H9 (cell line): ENCODE measurements around the gene UTF1. TPM values are rescaled to one million over a fixed set of nuclear protein-coding genes. Genes with fewer than 3 reads are reported as not detected.

ENCODE experiments used
- DNase-seq: peaks from one replicate; pipeline ENCODE4 v3.0.0-alpha.2; 2017
- H2AFZ ChIP-seq: one replicate; pipeline ENCODE4 v1.6.1; 2013; ENCODE audit warnings: mild to moderate bottlenecking, low read length, control low read depth, moderate library complexity
- H2AK5ac ChIP-seq: 2 replicates; pipeline ENCODE4 v1.6.1; 2013; ENCODE audit warnings: low read length, control low read depth, mixed read lengths; ENCODE audit not compliant: insufficient read length
- H2BK120ac ChIP-seq: one replicate; pipeline ENCODE4 v1.6.1; 2013; ENCODE audit warnings: low read depth, mild to moderate bottlenecking, low read length, control low read depth, inconsistent platforms; ENCODE audit not compliant: poor library complexity, severe bottlenecking
- H2BK12ac ChIP-seq: 2 replicates; pipeline ENCODE4 v1.6.1; 2013; ENCODE audit warnings: low read length, control low read depth, mixed read lengths, low read depth; ENCODE audit not compliant: insufficient read length
- H2BK15ac ChIP-seq: 2 replicates; pipeline ENCODE4 v1.6.1; 2013; ENCODE audit warnings: low read depth, low read length, control low read depth
- H2BK20ac ChIP-seq: one replicate; pipeline ENCODE4 v1.6.1; 2013; ENCODE audit warnings: low read depth, mild to moderate bottlenecking, low read length, control low read depth, inconsistent platforms; ENCODE audit not compliant: poor library complexity, severe bottlenecking
- H2BK5ac ChIP-seq: 2 replicates; pipeline ENCODE4 v1.6.1; 2013; ENCODE audit warnings: low read length, control low read depth, mixed read lengths; ENCODE audit not compliant: insufficient read length
- H3K14ac ChIP-seq: 2 replicates; pipeline ENCODE4 v1.6.1; 2013; ENCODE audit warnings: low read length, control low read depth; ENCODE audit not compliant: insufficient read depth
- H3K18ac ChIP-seq: 2 replicates; pipeline ENCODE4 v1.6.1; 2013; ENCODE audit warnings: low read depth, mild to moderate bottlenecking, mixed read lengths, low read length, control low read depth; ENCODE audit not compliant: insufficient read length
- H3K23ac ChIP-seq: 2 replicates; pipeline ENCODE4 v1.6.1; 2013; ENCODE audit warnings: low read length, control low read depth, mixed read lengths, low read depth; ENCODE audit not compliant: insufficient read length
- H3K23me2 ChIP-seq: 2 replicates; pipeline ENCODE4 v1.6.1; 2013; ENCODE audit warnings: low read depth, mild to moderate bottlenecking, mixed read lengths, low read length, control low read depth; ENCODE audit not compliant: insufficient read length, poor library complexity, severe bottlenecking
- H3K27ac ChIP-seq: 2 replicates; pipeline ENCODE4 v1.5.1; 2013; ENCODE audit warnings: low read length, control low read depth, mixed read lengths, low read depth; ENCODE audit not compliant: insufficient read length
- H3K27me3 ChIP-seq: 2 replicates; pipeline ENCODE4 v1.6.1; 2013; ENCODE audit warnings: low read length, control low read depth, inconsistent platforms; ENCODE audit not compliant: insufficient read depth
- H3K4ac ChIP-seq: 2 replicates; pipeline ENCODE4 v1.6.1; 2013; ENCODE audit warnings: low read depth, mild to moderate bottlenecking, control low read depth, inconsistent platforms, low read length, moderate library complexity
- H3K4me1 ChIP-seq: 2 replicates; pipeline ENCODE4 v1.6.1; 2013; ENCODE audit warnings: low read length, control low read depth, inconsistent platforms; ENCODE audit not compliant: insufficient read depth
- H3K4me2 ChIP-seq: 2 replicates; pipeline ENCODE4 v1.6.1; 2013; ENCODE audit warnings: low read length, control low read depth, mixed read lengths; ENCODE audit not compliant: insufficient read length, insufficient read depth
- H3K56ac ChIP-seq: 2 replicates; pipeline ENCODE4 v1.6.1; 2013; ENCODE audit warnings: low read depth, mild to moderate bottlenecking, mixed read lengths, low read length, control low read depth; ENCODE audit not compliant: insufficient read length
- H3K79me1 ChIP-seq: 2 replicates; pipeline ENCODE4 v1.6.1; 2013; ENCODE audit warnings: low read depth, mild to moderate bottlenecking, moderate library complexity, low read length, control low read depth, inconsistent platforms; ENCODE audit not compliant: insufficient read depth, poor library complexity, severe bottlenecking
- H3K79me2 ChIP-seq: 2 replicates; pipeline ENCODE4 v1.6.1; 2013; ENCODE audit warnings: low read length, control low read depth, inconsistent platforms; ENCODE audit not compliant: insufficient read depth
- H3K9ac ChIP-seq: 2 replicates; pipeline ENCODE4 v1.6.1; 2013; ENCODE audit warnings: low read length, control low read depth, mixed read lengths; ENCODE audit not compliant: insufficient read length; ENCODE audit errors: extremely low read depth
- H3K9me3 ChIP-seq: one replicate; pipeline ENCODE4 v1.6.1; 2013; ENCODE audit warnings: low read depth, low read length, inconsistent platforms; ENCODE audit not compliant: control insufficient read depth
- H3T11ph ChIP-seq: one replicate; pipeline ENCODE4 v1.6.1; 2013; ENCODE audit warnings: mild to moderate bottlenecking, low read length, control low read depth, inconsistent platforms
- H4K20me1 ChIP-seq: one replicate; pipeline ENCODE4 v1.6.1; 2013; ENCODE audit not compliant: control insufficient read depth, insufficient read length, insufficient read depth
- H4K5ac ChIP-seq: 2 replicates; pipeline ENCODE4 v1.6.1; 2013; ENCODE audit warnings: low read depth, mild to moderate bottlenecking, mixed read lengths, low read length, control low read depth; ENCODE audit not compliant: insufficient read length
- H4K8ac ChIP-seq: replicated peaks from 2 replicates; pipeline ENCODE4 v1.6.1; 2013; ENCODE audit warnings: low read length, control low read depth, mixed read lengths, low read depth; ENCODE audit not compliant: insufficient read length
- H4K91ac ChIP-seq: 2 replicates; pipeline ENCODE4 v1.6.1; 2013; ENCODE audit warnings: low read depth, mild to moderate bottlenecking, moderate library complexity, mixed read lengths, low read length, control low read depth; ENCODE audit not compliant: insufficient read length
- H3K27ac Mint-ChIP-seq, 3 experiments: 2 replicates in 2 of 3; 3 replicates in 1 of 3; pipeline ENCODE4 v1.8.0; 2020 to 2021; ENCODE audit warnings: mixed read lengths in 3 of 3, mild to moderate bottlenecking in 1 of 3, moderate library complexity in 1 of 3
- H3K27me3 Mint-ChIP-seq: 2 replicates; pipeline ENCODE4 v1.8.0; 2021; ENCODE audit warnings: low read depth, mild to moderate bottlenecking, moderate library complexity, mixed read lengths
- H3K36me3 Mint-ChIP-seq, 3 experiments: 2 replicates in 2 of 3; 3 replicates in 1 of 3; pipeline ENCODE4 v1.8.0; 2020 to 2021; ENCODE audit warnings: low read depth in 3 of 3, mixed read lengths in 3 of 3; ENCODE audit not compliant: insufficient read depth in 1 of 3
- H3K4me1 Mint-ChIP-seq, 2 experiments: 2 replicates each; pipeline ENCODE4 v1.8.0; 2020; ENCODE audit warnings: mixed read lengths in 2 of 2
- H3K4me3 Mint-ChIP-seq, 2 experiments: 2 replicates in 1 of 2; 3 replicates in 1 of 2; pipeline ENCODE4 v1.8.0; 2020 to 2021; ENCODE audit warnings: mild to moderate bottlenecking in 2 of 2, mixed read lengths in 2 of 2, moderate library complexity in 1 of 2
- H3K9me3 Mint-ChIP-seq, 2 experiments: 2 replicates in 1 of 2; 3 replicates in 1 of 2; pipeline ENCODE4 v1.8.0; 2020; ENCODE audit warnings: mild to moderate bottlenecking in 2 of 2, mixed read lengths in 2 of 2, moderate library complexity in 1 of 2
- WGBS: extraction: QIAGEN DNeasy Blood & Tissue Kit; methylation state at CpG from one replicate; pipeline ENCODE4 v1.1.7; 2013; ENCODE audit warnings: missing lambda C conversion rate, low lambda C conversion rate, mixed read lengths; ENCODE audit not compliant: insufficient read length; ENCODE audit errors: extremely low coverage; 5-methylcytosine and 5-hydroxymethylcytosine counted together
- total RNA-seq: library from RNA; stranded (reverse); gene quantifications from 2 replicates; pipeline ENCODE4 v1.2.1, GENCODE V29; 2021
- TF ChIP-seq, protein P1 (sequence below): fragments of 200-600 bp; sonication (generic); conservative IDR thresholded peaks from 3 replicates; pipeline ENCODE4 v1.8.0; 2021; ENCODE audit warnings: antibody characterized with exemption, mild to moderate bottlenecking

UTF1 gene
- total RNA-seq, 1 experiment from 2014 or later = 31.5 TPM

DNA sequence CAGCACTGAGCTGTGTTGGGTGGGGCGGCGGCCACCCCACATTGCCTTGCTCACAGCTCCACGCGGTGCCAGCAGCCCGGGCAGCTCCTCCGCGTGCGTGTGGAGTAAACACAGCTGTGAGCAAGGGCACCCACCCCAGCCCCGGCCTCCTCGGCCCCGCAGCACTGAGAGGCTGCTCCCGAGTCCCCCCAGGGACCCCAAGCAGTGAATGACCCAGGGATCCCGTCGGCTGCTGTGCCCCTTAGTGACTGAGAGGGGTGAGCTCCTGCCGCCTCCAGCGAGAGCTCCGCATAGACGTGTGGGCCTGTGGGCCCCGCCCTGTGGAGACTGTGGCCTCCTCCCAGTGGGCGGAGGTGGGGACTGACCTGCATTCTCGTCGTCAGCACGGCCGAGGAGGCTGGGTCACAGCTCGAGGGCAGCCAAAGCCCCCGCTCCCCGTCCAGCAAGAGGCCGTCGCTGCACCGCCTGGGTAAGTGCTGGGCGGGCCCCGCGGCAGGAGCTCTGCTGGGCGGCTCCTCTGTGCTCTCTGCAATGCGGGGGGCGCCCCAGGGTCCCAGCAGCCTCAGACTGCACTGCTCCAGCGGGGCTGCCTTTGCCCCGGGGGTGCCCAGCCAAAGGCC lies 29.9 kb upstream of the UTF1 start:
- Histone ChIP-seq H4K8ac (no peak overlapping the region), H4K91ac (no peak overlapping the region), H3K79me2 (no peaks in the 10 kb centered on the region), H2AFZ (no peak overlapping the region), H3T11ph (no peak overlapping the region), H3K4me2 (no peak overlapping the region), H3K9ac (no peak overlapping the region), H4K20me1 (no peaks in the 10 kb centered on the region), H3K79me1 (no peaks in the 10 kb centered on the region), H3K4ac (no peak overlapping the region), H2BK20ac (no peak overlapping the region), H2AK5ac (no peak overlapping the region), H3K18ac (no peak overlapping the region), H3K27me3 (no peaks in the 10 kb centered on the region), H3K27ac (no peak overlapping the region), H3K56ac (no peak overlapping the region), H2BK12ac (no peak overlapping the region), H2BK15ac (no peak overlapping the region), H3K4me1 (no peaks in the 10 kb centered on the region), H3K9me3 (no peaks in the 10 kb centered on the region), H2BK5ac (no peak overlapping the region), H3K23me2 (no peaks in the 10 kb centered on the region), H4K5ac (no peak overlapping the region), H3K14ac (no peak overlapping the region; the same call in 1 of the 2 replicates), H3K23ac (no peak overlapping the region), H2BK120ac (no peak overlapping the region)
- Mint-ChIP-seq H3K9me3 (no peaks in the 10 kb centered on the region), H3K27ac (no peak overlapping the region), H3K4me3 (no peak overlapping the region), H3K36me3 (peaks cover 1 to 5% (median 2%) of the 10 kb centered on the region in 3 experiments; a peak in 3 of 7 replicates), H3K4me1 (0 out of 4 replicates have a peak, but pooled peaks cover 0 to 2% of the 10 kb centered on the region in 2 experiments), H3K27me3 (no peaks in the 10 kb centered on the region; the same call in 1 of the 2 replicates)
- TF ChIP-seq, protein P1, sequence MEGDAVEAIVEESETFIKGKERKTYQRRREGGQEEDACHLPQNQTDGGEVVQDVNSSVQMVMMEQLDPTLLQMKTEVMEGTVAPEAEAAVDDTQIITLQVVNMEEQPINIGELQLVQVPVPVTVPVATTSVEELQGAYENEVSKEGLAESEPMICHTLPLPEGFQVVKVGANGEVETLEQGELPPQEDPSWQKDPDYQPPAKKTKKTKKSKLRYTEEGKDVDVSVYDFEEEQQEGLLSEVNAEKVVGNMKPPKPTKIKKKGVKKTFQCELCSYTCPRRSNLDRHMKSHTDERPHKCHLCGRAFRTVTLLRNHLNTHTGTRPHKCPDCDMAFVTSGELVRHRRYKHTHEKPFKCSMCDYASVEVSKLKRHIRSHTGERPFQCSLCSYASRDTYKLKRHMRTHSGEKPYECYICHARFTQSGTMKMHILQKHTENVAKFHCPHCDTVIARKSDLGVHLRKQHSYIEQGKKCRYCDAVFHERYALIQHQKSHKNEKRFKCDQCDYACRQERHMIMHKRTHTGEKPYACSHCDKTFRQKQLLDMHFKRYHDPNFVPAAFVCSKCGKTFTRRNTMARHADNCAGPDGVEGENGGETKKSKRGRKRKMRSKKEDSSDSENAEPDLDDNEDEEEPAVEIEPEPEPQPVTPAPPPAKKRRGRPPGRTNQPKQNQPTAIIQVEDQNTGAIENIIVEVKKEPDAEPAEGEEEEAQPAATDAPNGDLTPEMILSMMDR = no peak
- DNase-seq = no peak
- WGBS = no CpG with 5 or more reads among the region's 38 CpGs
